HepG2 (cell line): ENCODE measurements around the gene SUN1. TPM values are rescaled to one million over a fixed set of nuclear protein-coding genes. Genes with fewer than 3 reads are reported as not detected.

ENCODE experiments used
- ATAC-seq: fragments of 200-7000 bp; cut with Tn5 transposase; 3 replicates; pipeline ENCODE4 v1.9.1; 2020; ENCODE audit warnings: mild to moderate bottlenecking, moderate library complexity
- Bru-seq: library from RNA; stranded (reverse); fragments of 400-500 nt; gene quantifications from one replicate; lab custom pipeline; 2021; lab: Mats Ljungman, UMichigan
- BruChase-seq, 2 experiments: library from RNA; stranded (reverse); fragments of 400-500 nt; gene quantifications; one replicate each; lab custom pipeline; 2021; lab: Mats Ljungman, UMichigan
- BruUV-seq: library from RNA; stranded (reverse); fragments of 400-500 nt; replicated peaks from 2 replicates; lab custom pipeline; 2021; lab: Mats Ljungman, UMichigan
- CTCF ChIA-PET: fragments of 300-600 bp; formaldehyde crosslinking; extraction: SDS; loops from one replicate; lab custom pipeline; 2021; ENCODE audit warnings: low total read pairs, inconsistent platforms, low intra/inter-chr PET ratio; lab: Yijun Ruan, JAX
- POLR2A ChIA-PET: fragments of 350-600 bp; sonication (Branson Sonifier 250); formaldehyde crosslinking; loops from one replicate; lab custom pipeline; 2020; ENCODE audit warnings: antibody characterized with exemption, inconsistent platforms; lab: Yijun Ruan, JAX
- DNase-seq: peaks from one replicate; pipeline ENCODE4 v3.0.0-alpha.2; 2015; ENCODE audit warnings: low spot score
- FAIRE-seq: peaks from 3 replicates; lab custom pipeline; 2011; peaks lifted over from hg19 to GRCh38; lab: Jason Lieb, UNC
- H2AFZ ChIP-seq: one replicate; pipeline ENCODE4 v1.6.1; 2011; ENCODE audit warnings: low read length, inconsistent platforms
- H3K27ac ChIP-seq: fragments of 300-600 bp; 3 replicates; pipeline ENCODE4 v1.8.0; 2011; ENCODE audit warnings: mixed run types, mild to moderate bottlenecking, mixed read lengths, low read length, inconsistent platforms; ENCODE audit not compliant: insufficient read depth; ENCODE audit errors: extremely low read length
- H3K27me3 ChIP-seq, 2 experiments: fragments of 200-600 bp in 1 of 2; 2 replicates in 1 of 2; 3 replicates in 1 of 2; pipeline versions ENCODE4 v1.6.0 to v1.8.0; 2011; ENCODE audit warnings: low read length in 2 of 2, mild to moderate bottlenecking in 2 of 2, moderate library complexity in 2 of 2, inconsistent platforms in 1 of 2; ENCODE audit not compliant: insufficient read depth in 2 of 2, control insufficient read depth in 1 of 2
- H3K36me3 ChIP-seq, 2 experiments: fragments of 200-600 bp in 1 of 2; replicated peaks in 1 of 2; 2 replicates in 1 of 2; 3 replicates in 1 of 2; pipeline versions ENCODE4 v1.5.1 to v1.8.0; 2011; ENCODE audit warnings: low read length in 2 of 2, inconsistent platforms in 1 of 2; ENCODE audit not compliant: insufficient read depth in 2 of 2, control insufficient read depth in 1 of 2
- H3K4me1 ChIP-seq: 2 replicates; pipeline ENCODE4 v1.5.1; 2012; ENCODE audit warnings: low read length, inconsistent platforms; ENCODE audit not compliant: insufficient read depth
- H3K4me2 ChIP-seq: 2 replicates; pipeline ENCODE4 v1.6.0; 2011; ENCODE audit warnings: low read depth, low read length, inconsistent platforms
- H3K4me3 ChIP-seq, 3 experiments: fragments of 200-600 bp in 1 of 3; sonication (generic), shearing (Covaris generic) in 1 of 3; replicated peaks in 1 of 3; 2 replicates each; pipeline ENCODE4 v1.5.1; 2011 to 2016; ENCODE audit warnings: low read length in 3 of 3, inconsistent platforms in 2 of 3, low read depth in 2 of 3, mild to moderate bottlenecking in 2 of 3, control low read depth in 1 of 3, mixed read lengths in 1 of 3; ENCODE audit not compliant: insufficient read depth in 1 of 3
- H3K79me2 ChIP-seq: one replicate; pipeline ENCODE4 v1.6.1; 2011; ENCODE audit warnings: low read length, inconsistent platforms; ENCODE audit not compliant: insufficient read depth
- H3K9ac ChIP-seq: 2 replicates; pipeline ENCODE4 v1.6.0; 2011; ENCODE audit warnings: mild to moderate bottlenecking, low read depth, low read length, inconsistent platforms; ENCODE audit not compliant: insufficient read depth
- H3K9me3 ChIP-seq: 2 replicates; pipeline ENCODE4 v1.5.1; 2012; ENCODE audit warnings: mild to moderate bottlenecking, low read length
- H4K20me1 ChIP-seq: 2 replicates; pipeline ENCODE4 v1.6.0; 2011; ENCODE audit warnings: inconsistent platforms, mild to moderate bottlenecking, low read length, moderate library complexity; ENCODE audit not compliant: insufficient read depth
- FOSL2 ChIP-seq: sonication (generic); formaldehyde crosslinking; IDR thresholded peaks from 2 replicates; pipeline ENCODE4 v1.4.0; 2020; ENCODE audit warnings: missing genetic modification reagents
- WGBS: methylation state at CpG from one replicate; pipeline ENCODE4 v1.1.6; 2017; ENCODE audit warnings: low lambda C conversion rate; 5-methylcytosine and 5-hydroxymethylcytosine counted together
- in situ Hi-C: cut with HindIII; loops from 2 replicates; pipeline ENCODE4 v1.10.0; 2017; ENCODE audit warnings: low pct_unique_long_range_greater_than_20kb; ENCODE audit not compliant: extremely low pct_ligation_motif_present
- intact Hi-C: fragments of 100-400 bp; cut with micrococcal nuclease; formaldehyde crosslinking; loops from one replicate; pipeline ENCODE4 v1.10.0; 2022; ENCODE audit not compliant: unreplicated experiment
- long read RNA-seq, 2 experiments: library from RNA in 1 of 2; library from polyadenylated mRNA in 1 of 2; stranded (forward) in 1 of 2; unstranded in 1 of 2; transcript quantifications; one replicate each; pipeline ENCODE4 v2.0.0, GENCODE V29; 2019 to 2022
- polyA minus RNA-seq, 3 experiments: library from RNA; depleted of rRNA, polyadenylated mRNA; stranded (reverse); fragments of >200 nt; gene quantifications; 2 replicates each; pipeline ENCODE4 v1.2.3, GENCODE V29; 2011; ENCODE audit warnings: low replicate concordance in 1 of 3
- polyA plus RNA-seq, 8 experiments: library from polyadenylated mRNA; depleted of rRNA in 3 of 8; stranded (reverse) in 7 of 8; unstranded in 1 of 8; fragments of >200 nt; fragmentation: Illumina TruSeq in 4 of 8; extraction: Trizol in 4 of 8; gene quantifications; 2 replicates each; pipeline versions ENCODE4 v1.2.1 to v1.2.3, GENCODE V29; 2011 to 2016; ENCODE audit warnings: low read depth in 4 of 8, missing spikeins in 1 of 8, mixed read lengths in 1 of 8; ENCODE audit not compliant: insufficient read depth in 1 of 8
- total RNA-seq, 5 experiments: library from RNA; depleted of rRNA; stranded (reverse); fragments of >200 nt; fragmentation: Illumina TruSeq; extraction: Trizol; gene quantifications; 2 replicates each; pipeline ENCODE4 v1.2.3, GENCODE V29; 2016; ENCODE audit warnings: low read depth in 1 of 5
- TF ChIP-seq, protein P1 (sequence below), 2 experiments: sonication (generic) in 1 of 2; formaldehyde crosslinking in 1 of 2; IDR thresholded peaks; 2 replicates each; pipeline versions ENCODE4 v1.5.1 to v1.6.1; 2011 to 2020; ENCODE audit warnings: borderline replicate concordance in 1 of 2, low read depth in 1 of 2, low read length in 1 of 2, mild to moderate bottlenecking in 1 of 2, missing genetic modification reagents in 1 of 2, moderate library complexity in 1 of 2

SUN1 gene
- total RNA-seq (2016; rRNA removed; fragmentation: Illumina TruSeq; extraction: Trizol) = 23.2 and 47.0 TPM in 2 replicates
- 20.5 and 20.8 TPM in 2 replicates for total RNA-seq (2016; cell fraction: cytosol; rRNA removed; fragmentation: Illumina TruSeq; extraction: Trizol; ENCODE audit: low read depth)
- total RNA-seq (2016; cell fraction: insoluble cytoplasmic fraction; rRNA removed; fragmentation: Illumina TruSeq; extraction: Trizol) = 23.7 and 48.5 TPM in 2 replicates
- total RNA-seq (2016; cell fraction: membrane; rRNA removed; fragmentation: Illumina TruSeq; extraction: Trizol) = 17.9 and 19.0 TPM in 2 replicates
- 73.3 and 80.7 TPM in 2 replicates for total RNA-seq (2016; cell fraction: nucleus; rRNA removed; fragmentation: Illumina TruSeq; extraction: Trizol)
- 126 and 140 TPM in 2 replicates for polyA plus RNA-seq (2011; rRNA removed)
- 172 and 209 TPM in 2 replicates for polyA plus RNA-seq (2011; cell fraction: cytosol; rRNA removed)
- 652 and 741 TPM in 2 replicates for polyA plus RNA-seq (2011; cell fraction: nucleus; rRNA removed)
- polyA plus RNA-seq (2012) = 71.5 and 75.9 TPM in 2 replicates
- polyA plus RNA-seq (2016; cell fraction: cytosol; fragmentation: Illumina TruSeq; extraction: Trizol; ENCODE audit: low read depth) = 8.3 and 11.8 TPM in 2 replicates
- polyA plus RNA-seq (2016; cell fraction: insoluble cytoplasmic fraction; fragmentation: Illumina TruSeq; extraction: Trizol; ENCODE audit: low read depth) = 18.4 and 20.2 TPM in 2 replicates
- polyA plus RNA-seq (2016; cell fraction: membrane; fragmentation: Illumina TruSeq; extraction: Trizol; ENCODE audit: low read depth) = 7.5 and 9.3 TPM in 2 replicates
- polyA plus RNA-seq (2016; cell fraction: nucleus; fragmentation: Illumina TruSeq; extraction: Trizol; ENCODE audit: insufficient read depth, low read depth) = 160 and 177 TPM in 2 replicates
- 212 and 267 TPM in 2 replicates for polyA minus RNA-seq (2011; rRNA and poly(A)+ RNA removed; ENCODE audit: low replicate concordance)
- polyA minus RNA-seq (2011; cell fraction: cytosol; rRNA and poly(A)+ RNA removed) = 55.5 and 58.0 TPM in 2 replicates
- polyA minus RNA-seq (2011; cell fraction: nucleus; rRNA and poly(A)+ RNA removed) = 208 and 210 TPM in 2 replicates
- percentile 65 among the genes with signal in this experiment for Bru-seq, nascent RNA
- percentile 86 among the genes with signal in this experiment for BruChase-seq, experiment 1, labeled RNA remaining after a 6-hour chase
- BruChase-seq, experiment 2, labeled RNA remaining after a 2-hour chase = percentile 80 among the genes with signal in this experiment
- long read RNA-seq, experiment 1, partial matches to known transcripts = 8 of 24 reads
- long read RNA-seq, experiment 1, other reads (novel, unspliced or antisense) = 15 of 24 reads
- long read RNA-seq, experiment 2, full-length matches to known transcripts = 2 of 60 reads
- long read RNA-seq, experiment 2, partial matches to known transcripts = 25 of 60 reads
- long read RNA-seq, experiment 2, other reads (novel, unspliced or antisense) = 33 of 60 reads

DNA sequence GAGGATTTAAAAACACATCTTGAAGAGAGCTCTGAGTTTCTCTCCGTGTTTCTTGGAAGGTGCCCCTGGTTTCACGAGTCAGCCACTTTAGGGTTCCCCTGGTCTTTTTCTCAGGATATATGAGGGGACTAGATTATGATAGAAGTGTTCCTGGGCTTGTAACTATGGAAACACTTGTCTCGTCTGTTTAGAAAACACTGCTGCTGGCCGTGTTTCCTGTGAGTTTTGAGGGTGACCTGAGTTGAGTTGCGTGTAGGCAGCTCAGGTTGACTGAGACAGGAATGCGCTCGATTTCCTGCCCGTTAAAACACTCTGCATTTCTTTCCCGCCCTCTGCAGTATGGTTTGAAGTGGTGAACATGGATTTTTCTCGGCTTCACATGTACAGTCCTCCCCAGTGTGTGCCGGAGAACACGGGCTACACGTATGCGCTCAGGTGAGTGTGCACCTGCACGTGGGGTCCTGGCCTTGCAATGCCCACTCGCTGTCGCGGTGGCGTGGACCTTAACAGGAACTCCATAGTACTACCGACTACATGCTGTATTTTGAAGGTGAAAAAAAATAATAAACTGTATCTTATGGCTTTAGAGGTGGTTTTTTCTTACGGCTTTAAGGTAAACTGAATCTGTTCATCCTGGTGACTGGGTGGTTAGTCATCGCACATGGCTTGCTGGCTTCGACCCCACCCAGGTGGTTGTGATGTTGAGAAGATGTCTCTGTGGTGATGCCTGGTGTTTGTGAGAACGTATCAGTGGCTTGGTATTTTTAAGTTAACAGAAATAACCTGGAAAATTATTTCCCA lies at the start of gene SUN1:
Gene SUN1 (plus strand): TSS at position 310 of the 801 bp plus-strand sequence. CDS start 49 bp downstream, at position 359.
- Histone ChIP-seq H3K4me3 (no peak within 1 kb of the TSS), H3K27me3 (no peaks in the 10 kb centered on the region), H3K36me3 (peaks cover 1 to 6% of the 10 kb centered on the region in 2 experiments; a peak in 4 of 5 replicates), H3K79me2 (peaks cover 78% of the 10 kb centered on the region), H2AFZ (no peak within 1 kb of the TSS), H3K9ac (no peak within 1 kb of the TSS), H3K9me3 (no peaks in the 10 kb centered on the region), H3K4me2 (no peak within 1 kb of the TSS), H3K27ac (peak within 1 kb of the TSS; percentile 19), H3K4me1 (peaks cover 23% of the 10 kb centered on the region), H4K20me1 (peaks cover 13% of the 10 kb centered on the region; the same call in 1 of the 2 replicates)
- BruUV-seq = no TSS peak
- DNase-seq (peak; percentile 13), ATAC-seq (no peak), FAIRE-seq (no peak)
- peak; percentile 22; the same call in 1 of the 2 replicates for TF ChIP-seq FOSL2
- TF ChIP-seq, protein P1, sequence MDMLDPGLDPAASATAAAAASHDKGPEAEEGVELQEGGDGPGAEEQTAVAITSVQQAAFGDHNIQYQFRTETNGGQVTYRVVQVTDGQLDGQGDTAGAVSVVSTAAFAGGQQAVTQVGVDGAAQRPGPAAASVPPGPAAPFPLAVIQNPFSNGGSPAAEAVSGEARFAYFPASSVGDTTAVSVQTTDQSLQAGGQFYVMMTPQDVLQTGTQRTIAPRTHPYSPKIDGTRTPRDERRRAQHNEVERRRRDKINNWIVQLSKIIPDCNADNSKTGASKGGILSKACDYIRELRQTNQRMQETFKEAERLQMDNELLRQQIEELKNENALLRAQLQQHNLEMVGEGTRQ (IDR thresholded peaks at IDR 0.05; ENCODE audit: low read depth, low read length) = no peak
- TF ChIP-seq, protein P1 (CRISPR knock-in tag; IDR thresholded peaks at IDR 0.05; ENCODE audit: borderline replicate concordance) = no peak
- 95% methylated on average over 24 of the region's 24 CpGs for WGBS
- ChIA-PET POLR2A (no interaction called here), CTCF (no interaction called here)
- intact Hi-C loops (no loop called here), in situ Hi-C loops (no loop called here)
